ENCODE measurements around the gene SLC27A3.
"Not testable (repeated sequence)": the region's sequence is repeated elsewhere in the genome, so short reads cannot be mapped to it uniquely, and the experiment has no call there.

SLC27A3 gene

GRCh38 chr1:153763365-153764225 lies 11.6 kb upstream of the SLC27A3 start:
- no peak for DNase-seq

DNA sequence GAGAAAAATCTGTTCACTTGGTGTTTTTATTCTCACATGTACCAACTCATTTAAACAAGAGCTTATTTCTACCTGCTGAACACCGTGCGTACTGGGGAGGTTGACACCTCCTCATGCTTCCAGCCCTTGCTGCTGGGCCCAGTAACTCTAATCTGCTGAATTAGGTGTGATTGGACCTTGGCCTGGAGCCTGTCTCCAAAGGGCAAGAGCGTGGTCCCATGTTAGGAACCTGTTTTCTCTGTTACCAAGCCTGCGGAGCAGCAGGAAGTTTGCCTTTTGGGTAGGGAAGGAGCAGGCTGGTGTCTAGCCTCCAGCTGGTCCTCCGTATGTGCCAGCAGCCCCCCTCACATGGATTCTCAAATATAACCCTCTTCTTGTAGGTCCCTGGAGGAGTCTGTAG lies 10.9 kb upstream of the SLC27A3 start:
- no peak for DNase-seq

GRCh38 chr1:153766663-153767062 lies 8.5 kb upstream of the SLC27A3 start:
- DNase-seq = not testable (repeated sequence)

DNA sequence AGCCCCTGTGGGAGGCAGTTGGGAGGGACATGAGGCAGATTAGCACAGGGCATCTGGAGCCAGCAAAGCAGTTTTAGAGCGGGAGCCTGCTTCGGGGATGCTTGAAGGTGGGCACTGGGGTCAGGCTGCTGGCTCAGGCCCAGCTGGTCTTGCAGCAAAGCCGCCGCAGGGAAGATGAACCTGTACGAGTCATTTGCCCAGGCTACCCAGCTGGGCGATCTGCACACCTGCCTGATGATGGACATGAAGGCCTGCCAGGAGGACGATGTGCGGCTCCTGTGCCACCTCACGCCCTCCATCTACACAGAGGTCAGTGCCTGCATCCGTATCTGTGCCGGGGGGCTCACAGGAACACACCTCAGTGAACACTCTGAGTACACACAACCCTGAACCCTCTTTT lies 7.7 kb upstream of the SLC27A3 start:
- DNase-seq = no peak

DNA sequence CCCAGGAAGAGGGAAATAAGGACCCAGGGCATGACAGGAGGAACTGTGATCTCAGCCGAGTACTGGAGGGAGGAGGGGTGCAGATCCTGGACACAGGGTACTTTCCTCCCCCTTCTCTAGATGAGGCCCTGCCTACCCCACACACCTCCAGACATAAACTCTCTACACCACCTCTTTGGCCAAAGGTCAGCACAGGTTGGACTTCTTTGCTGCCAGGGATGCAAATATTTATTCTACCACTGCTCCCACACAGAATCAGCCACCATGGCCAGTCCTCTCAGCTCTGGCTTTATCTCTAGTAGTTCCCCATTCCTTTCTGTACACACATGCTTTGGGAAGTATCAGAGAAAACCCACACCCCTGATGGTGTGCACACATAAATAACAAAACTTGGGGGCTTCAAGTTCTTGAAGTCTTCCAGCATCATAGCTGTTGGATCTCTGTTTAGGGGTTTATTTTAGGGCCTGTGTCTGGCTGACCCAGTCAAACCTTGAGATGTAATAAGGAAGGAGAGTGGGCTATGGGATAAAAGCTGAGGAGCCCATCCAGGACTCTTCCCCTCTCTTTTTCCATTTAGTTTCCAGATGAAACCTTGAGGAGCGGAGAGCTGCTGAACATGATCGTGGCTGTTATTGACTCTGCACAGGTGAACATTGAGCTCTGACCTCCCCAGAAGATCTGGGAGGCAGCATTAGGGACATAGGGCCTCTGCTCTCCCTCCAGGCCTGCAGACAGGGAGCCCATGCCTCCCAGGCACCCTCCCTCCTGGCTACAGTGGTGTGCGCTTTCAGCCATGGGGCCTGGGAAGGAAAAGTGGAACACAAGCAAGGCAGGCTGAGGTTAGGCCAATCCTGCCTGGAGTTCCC lies 6.7 kb upstream of the SLC27A3 start:
- DNase-seq = no peak

DNA sequence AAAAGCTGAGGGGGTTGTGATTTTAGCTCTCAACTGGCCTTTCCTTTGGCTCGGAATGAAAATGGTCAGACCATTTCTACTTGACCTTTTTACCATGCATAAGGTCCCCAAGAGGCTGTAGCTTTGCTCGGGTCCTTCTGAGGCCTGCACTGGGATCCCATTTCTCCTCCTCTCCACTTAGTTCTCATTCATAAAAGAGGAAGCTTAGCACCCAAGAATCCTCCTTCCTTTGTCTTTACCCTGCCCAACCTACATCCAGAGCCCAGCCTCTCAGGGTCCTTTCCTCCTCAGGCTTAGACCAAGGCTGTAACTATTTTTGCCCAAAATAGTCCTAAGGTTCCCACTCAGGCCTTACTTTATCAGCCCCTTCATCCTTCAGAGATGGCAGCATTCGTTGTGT lies 6.0 kb upstream of the SLC27A3 start:
- DNase-seq = no peak

DNA sequence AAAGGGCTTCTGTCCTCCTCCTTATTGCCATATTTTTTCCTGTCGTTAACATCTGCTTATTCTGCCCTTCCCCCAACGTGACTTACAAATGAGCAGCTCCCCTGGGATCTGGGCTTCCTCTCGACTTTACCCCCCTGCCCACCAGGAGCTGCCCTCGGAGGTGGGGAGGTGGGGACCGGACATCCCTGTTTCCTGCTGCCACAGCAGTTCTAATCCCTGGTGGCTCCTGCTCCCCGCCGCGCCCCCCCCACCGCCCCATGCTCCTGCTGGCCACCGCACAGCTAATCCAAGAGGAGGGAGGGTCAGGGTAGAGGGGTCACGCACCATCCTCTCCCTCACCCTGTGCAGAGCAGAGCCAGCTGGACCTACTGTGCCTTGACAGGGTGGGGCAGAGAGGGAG lies 4.4 kb upstream of the SLC27A3 start:
- DNase-seq = no peak

GRCh38 chr1:153771261-153771660 lies 3.9 kb upstream of the SLC27A3 start:
- DNase-seq = no peak

- DNase-seq = no peak
These were observed 3.2 kb upstream of the SLC27A3 start for GRCh38 chr1:153771841-153772593.

- no peak for DNase-seq
These were observed 1.9 kb upstream of the SLC27A3 start for GRCh38 chr1:153773096-153773921.

DNA sequence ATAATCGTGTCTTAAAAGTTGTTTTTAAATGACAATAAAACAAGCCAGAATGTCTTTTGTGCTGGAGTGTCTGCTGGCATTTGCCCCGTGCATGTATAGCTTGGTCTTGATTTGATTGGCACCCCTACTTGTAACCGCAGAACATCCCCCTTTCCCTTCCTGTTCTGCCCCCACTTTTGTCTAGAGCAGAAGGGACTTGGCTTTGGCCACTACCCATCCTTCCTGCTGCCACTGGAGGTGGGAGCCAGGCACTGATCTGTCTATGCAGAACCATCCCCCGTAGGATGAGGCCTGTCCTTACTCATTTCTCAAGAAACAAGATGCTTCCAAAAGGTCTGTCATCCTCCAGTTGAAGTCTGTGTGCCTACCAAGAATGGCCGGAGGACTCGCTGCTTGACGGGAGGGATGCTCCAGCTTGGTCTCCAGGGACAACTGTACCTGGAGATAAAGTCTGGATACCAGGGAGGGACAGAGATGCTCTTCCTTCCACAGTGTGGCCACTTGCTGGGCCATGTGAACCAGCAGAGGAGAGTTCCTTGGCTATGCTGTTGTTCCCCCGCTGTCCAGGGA lies 1.1 kb upstream of the SLC27A3 start:
- no peak for DNase-seq

DNA sequence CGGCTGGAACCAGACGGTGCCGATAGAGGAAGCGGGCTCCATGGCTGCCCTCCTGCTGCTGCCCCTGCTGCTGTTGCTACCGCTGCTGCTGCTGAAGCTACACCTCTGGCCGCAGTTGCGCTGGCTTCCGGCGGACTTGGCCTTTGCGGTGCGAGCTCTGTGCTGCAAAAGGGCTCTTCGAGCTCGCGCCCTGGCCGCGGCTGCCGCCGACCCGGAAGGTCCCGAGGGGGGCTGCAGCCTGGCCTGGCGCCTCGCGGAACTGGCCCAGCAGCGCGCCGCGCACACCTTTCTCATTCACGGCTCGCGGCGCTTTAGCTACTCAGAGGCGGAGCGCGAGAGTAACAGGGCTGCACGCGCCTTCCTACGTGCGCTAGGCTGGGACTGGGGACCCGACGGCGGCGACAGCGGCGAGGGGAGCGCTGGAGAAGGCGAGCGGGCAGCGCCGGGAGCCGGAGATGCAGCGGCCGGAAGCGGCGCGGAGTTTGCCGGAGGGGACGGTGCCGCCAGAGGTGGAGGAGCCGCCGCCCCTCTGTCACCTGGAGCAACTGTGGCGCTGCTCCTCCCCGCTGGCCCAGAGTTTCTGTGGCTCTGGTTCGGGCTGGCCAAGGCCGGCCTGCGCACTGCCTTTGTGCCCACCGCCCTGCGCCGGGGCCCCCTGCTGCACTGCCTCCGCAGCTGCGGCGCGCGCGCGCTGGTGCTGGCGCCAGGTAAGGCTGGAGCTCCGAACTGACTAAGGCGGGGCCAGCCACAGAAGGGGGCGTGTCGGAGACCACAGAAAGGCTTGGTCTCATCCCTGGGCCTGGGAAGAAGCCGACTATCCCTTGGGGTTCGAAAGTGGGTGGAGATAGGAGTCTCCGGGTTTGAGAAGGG lies 486 bp downstream of the SLC27A3 start:
- peak; percentile 69 for DNase-seq

DNA sequence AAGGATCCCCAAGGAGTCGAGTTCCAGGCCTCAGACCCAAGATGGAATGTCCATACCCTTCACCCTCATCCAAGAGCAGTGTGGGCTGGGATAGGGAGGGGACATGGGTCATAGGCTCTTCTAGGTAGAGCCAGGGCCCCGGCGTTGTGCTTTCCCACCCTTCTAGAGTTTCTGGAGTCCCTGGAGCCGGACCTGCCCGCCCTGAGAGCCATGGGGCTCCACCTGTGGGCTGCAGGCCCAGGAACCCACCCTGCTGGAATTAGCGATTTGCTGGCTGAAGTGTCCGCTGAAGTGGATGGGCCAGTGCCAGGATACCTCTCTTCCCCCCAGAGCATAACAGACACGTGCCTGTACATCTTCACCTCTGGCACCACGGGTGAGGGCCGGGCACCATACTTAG lies 1.1 kb downstream of the SLC27A3 start:
- no peak for DNase-seq

GRCh38 chr1:153776845-153777370 lies 1.7 kb downstream of the SLC27A3 start:
- no peak for DNase-seq

- no peak for DNase-seq
These were observed 2.4 kb downstream of the SLC27A3 start for GRCh38 chr1:153777648-153778047.

- no peak for DNase-seq
These were observed 3.0 kb downstream of the SLC27A3 start for GRCh38 chr1:153778051-153778823.

GRCh38 chr1:153778824-153779519 lies 3.8 kb downstream of the SLC27A3 start:
- no peak for DNase-seq

DNA sequence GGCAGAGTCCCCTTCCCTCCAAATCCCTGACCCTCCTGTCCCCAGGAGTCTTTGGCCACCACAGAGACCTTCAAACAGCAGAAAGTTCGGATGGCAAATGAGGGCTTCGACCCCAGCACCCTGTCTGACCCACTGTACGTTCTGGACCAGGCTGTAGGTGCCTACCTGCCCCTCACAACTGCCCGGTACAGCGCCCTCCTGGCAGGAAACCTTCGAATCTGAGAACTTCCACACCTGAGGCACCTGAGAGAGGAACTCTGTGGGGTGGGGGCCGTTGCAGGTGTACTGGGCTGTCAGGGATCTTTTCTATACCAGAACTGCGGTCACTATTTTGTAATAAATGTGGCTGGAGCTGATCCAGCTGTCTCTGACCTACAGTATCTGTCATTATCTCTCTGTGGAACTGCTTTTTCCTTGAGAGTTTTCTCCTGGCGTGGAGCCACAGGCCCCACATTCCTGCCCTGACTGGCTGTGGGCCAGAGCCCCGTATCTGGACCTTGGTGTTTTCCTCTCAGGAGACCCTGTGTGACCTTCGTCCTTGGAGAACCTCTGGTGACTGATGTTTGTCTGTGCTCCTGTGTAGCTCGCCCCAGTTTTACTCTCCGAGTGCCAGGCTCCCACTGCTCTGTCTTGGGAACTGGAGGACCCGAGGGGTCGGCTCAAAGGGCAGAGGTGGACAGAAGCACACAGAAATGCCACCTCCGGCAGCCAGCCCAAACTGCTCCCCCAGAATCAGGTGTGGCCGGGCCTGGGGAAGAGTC lies 4.8 kb downstream of the SLC27A3 start:
- DNase-seq = no peak
